K562 (cell line): ENCODE data around the gene WDR72.

ENCODE experiments used
- CTCF ChIP-seq, 3 experiments: IDR thresholded peaks in 2 of 3; conservative IDR thresholded peaks in 1 of 3; 2 replicates each; pipeline ENCODE4 v1.5.1; 2011 to 2012; ENCODE audit warnings: low read length in 3 of 3, mild to moderate bottlenecking in 3 of 3, control low read depth in 2 of 3, improper control_type of control experiment in 1 of 3, inconsistent platforms in 1 of 3, low read depth in 1 of 3, mixed read lengths in 1 of 3, moderate library complexity in 1 of 3; ENCODE audit not compliant: insufficient read depth in 2 of 3
- ZBTB34 ChIP-seq: fragments of 250-450 bp; sonication (Bioruptor Pico); IDR thresholded peaks from 2 replicates; pipeline ENCODE4 v1.8.0; 2021; ENCODE audit warnings: mild to moderate bottlenecking, moderate library complexity

- TF ChIP-seq CTCF (IDR thresholded peaks at IDR 0.05 in 2 of 3, conservative IDR thresholded peaks at IDR 0.05 in 1 of 3; ENCODE audit: insufficient read depth in 2 of 3, low read depth in 1 of 3, low read length in 3 of 3), result no peak
- TF ChIP-seq ZBTB34 (CRISPR knock-in tag), result no peak
Measured at GRCh38 chr15:53525894-53526293, 233.6 kb downstream of the WDR72 start.
